ENCODE measurements around the gene TMCC2.

TMCC2 gene

DNA sequence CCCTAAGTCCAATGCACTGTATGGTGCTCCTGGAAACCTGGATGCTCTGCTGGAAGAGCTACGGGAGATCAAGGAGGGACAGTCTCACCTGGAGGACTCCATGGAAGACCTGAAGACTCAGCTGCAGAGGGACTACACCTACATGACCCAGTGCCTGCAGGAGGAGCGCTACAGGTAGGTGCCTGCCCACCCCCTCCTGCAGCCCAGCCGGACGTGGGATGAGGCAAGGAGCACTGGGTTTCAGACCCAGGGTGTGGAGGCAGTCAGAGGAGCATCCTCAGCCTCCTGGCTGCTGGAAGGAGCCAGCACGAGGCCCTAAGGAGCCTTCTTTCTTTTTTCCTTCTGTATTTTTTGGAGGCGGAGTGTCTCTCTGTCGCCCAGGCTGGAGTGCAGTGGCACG lies 42.0 kb downstream of the TMCC2 start:
- Histone ChIP-seq H3K4me3 (ENCODE audit: low read length) (no peak overlapping the region), H3K36me3 (ENCODE audit: control insufficient read depth, low read length) (no peaks in the 10 kb centered on the region), H3K27ac (ENCODE audit: low read depth, low read length) (no peak overlapping the region), H3K4me1 (ENCODE audit: control insufficient read depth, low read length) (peaks cover 26% of the 10 kb centered on the region), H4K20me1 (ENCODE audit: control insufficient read depth, insufficient read depth, low read depth, low read length) (no peaks in the 10 kb centered on the region), H3K27me3 (ENCODE audit: control insufficient read depth, low read length) (no peaks in the 10 kb centered on the region), H3K9me2 (replicated peaks; ENCODE audit: control insufficient read depth, low read length) (no peaks in the 10 kb centered on the region), H3K4me2 (ENCODE audit: low read length) (no peak overlapping the region), H3K79me2 (ENCODE audit: control insufficient read depth, low read length) (no peaks in the 10 kb centered on the region), H3K9me3 (ENCODE audit: control insufficient read depth, insufficient read depth, low read length) (no peaks in the 10 kb centered on the region), H3F3A (ENCODE audit: control insufficient read depth, insufficient read depth) (no peaks in the 10 kb centered on the region)
- TF ChIP-seq, protein P1, sequence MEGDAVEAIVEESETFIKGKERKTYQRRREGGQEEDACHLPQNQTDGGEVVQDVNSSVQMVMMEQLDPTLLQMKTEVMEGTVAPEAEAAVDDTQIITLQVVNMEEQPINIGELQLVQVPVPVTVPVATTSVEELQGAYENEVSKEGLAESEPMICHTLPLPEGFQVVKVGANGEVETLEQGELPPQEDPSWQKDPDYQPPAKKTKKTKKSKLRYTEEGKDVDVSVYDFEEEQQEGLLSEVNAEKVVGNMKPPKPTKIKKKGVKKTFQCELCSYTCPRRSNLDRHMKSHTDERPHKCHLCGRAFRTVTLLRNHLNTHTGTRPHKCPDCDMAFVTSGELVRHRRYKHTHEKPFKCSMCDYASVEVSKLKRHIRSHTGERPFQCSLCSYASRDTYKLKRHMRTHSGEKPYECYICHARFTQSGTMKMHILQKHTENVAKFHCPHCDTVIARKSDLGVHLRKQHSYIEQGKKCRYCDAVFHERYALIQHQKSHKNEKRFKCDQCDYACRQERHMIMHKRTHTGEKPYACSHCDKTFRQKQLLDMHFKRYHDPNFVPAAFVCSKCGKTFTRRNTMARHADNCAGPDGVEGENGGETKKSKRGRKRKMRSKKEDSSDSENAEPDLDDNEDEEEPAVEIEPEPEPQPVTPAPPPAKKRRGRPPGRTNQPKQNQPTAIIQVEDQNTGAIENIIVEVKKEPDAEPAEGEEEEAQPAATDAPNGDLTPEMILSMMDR (IDR thresholded peaks at IDR 0.05; ENCODE audit: low read depth, low read length, poor library complexity, severe bottlenecking), result no peak
- TF ChIP-seq EZH2phosphoT487 (IDR thresholded peaks at IDR 0.05; ENCODE audit: borderline replicate concordance, low read length), result no peak

DNA sequence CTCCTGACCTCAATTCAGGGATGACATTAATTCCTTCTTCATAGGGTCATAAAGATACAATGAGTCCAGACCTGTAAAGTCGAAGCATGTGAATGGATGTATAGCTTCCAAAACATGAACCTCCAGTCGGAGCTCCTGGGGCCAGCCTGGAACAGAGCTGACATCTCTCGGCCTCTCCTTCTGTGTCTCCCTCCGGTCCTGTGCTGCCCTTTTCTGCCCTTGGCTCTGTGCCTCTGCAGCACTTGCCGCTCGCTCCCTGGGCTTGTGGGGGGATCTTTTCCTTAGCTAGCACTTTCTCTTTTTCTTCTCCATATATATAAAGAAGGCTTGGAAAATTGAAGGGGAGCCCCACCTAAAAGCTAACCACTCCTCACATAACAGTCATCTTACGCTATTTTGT lies 42.5 kb downstream of the TMCC2 start:
- Histone ChIP-seq H3F3A (ENCODE audit: control insufficient read depth, insufficient read depth) (no peaks in the 10 kb centered on the region), H4K20me1 (ENCODE audit: control insufficient read depth, insufficient read depth, low read depth, low read length) (no peaks in the 10 kb centered on the region), H3K9me2 (replicated peaks; ENCODE audit: control insufficient read depth, low read length) (no peaks in the 10 kb centered on the region), H3K79me2 (ENCODE audit: control insufficient read depth, low read length) (no peaks in the 10 kb centered on the region), H3K27ac (ENCODE audit: low read depth, low read length) (no peak overlapping the region), H3K36me3 (ENCODE audit: control insufficient read depth, low read length) (no peaks in the 10 kb centered on the region), H3K4me1 (ENCODE audit: control insufficient read depth, low read length) (peaks cover 31% of the 10 kb centered on the region), H3K4me2 (ENCODE audit: low read length) (no peak overlapping the region), H3K9me3 (ENCODE audit: control insufficient read depth, insufficient read depth, low read length) (no peaks in the 10 kb centered on the region), H3K27me3 (ENCODE audit: control insufficient read depth, low read length) (no peaks in the 10 kb centered on the region), H3K4me3 (ENCODE audit: low read length) (no peak overlapping the region)
- TF ChIP-seq EZH2phosphoT487 (IDR thresholded peaks at IDR 0.05; ENCODE audit: borderline replicate concordance, low read length), result no peak
- TF ChIP-seq, protein P1 (IDR thresholded peaks at IDR 0.05; ENCODE audit: low read depth, low read length, poor library complexity, severe bottlenecking), result no peak

DNA sequence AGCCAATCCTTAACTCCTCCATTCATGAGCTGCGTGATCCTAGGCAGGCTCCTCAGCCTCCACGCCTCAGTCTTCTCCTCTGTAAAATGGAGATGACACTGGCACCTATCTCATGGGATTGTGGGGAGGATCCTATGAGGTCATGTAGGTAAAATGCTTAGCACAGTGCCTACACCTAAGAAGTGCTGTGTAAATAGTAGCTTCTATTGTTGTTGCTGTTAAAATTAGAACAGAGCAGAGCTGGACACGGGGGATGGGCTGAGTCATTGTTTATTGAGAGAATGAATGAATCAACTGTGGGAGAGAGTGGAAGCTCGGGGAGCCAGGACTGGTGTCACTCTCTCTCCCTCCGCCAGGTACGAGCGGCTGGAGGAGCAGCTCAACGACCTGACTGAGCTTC lies 43.0 kb downstream of the TMCC2 start:
- Histone ChIP-seq H3K9me2 (replicated peaks; ENCODE audit: control insufficient read depth, low read length) (no peaks in the 10 kb centered on the region), H3K4me1 (ENCODE audit: control insufficient read depth, low read length) (peaks cover 36% of the 10 kb centered on the region), H3K27me3 (ENCODE audit: control insufficient read depth, low read length) (no peaks in the 10 kb centered on the region), H3K79me2 (ENCODE audit: control insufficient read depth, low read length) (no peaks in the 10 kb centered on the region), H3F3A (ENCODE audit: control insufficient read depth, insufficient read depth) (no peaks in the 10 kb centered on the region), H3K36me3 (ENCODE audit: control insufficient read depth, low read length) (no peaks in the 10 kb centered on the region), H3K9me3 (ENCODE audit: control insufficient read depth, insufficient read depth, low read length) (no peaks in the 10 kb centered on the region), H3K4me2 (ENCODE audit: low read length) (no peak overlapping the region), H3K27ac (ENCODE audit: low read depth, low read length) (no peak overlapping the region), H3K4me3 (ENCODE audit: low read length) (no peak overlapping the region), H4K20me1 (ENCODE audit: control insufficient read depth, insufficient read depth, low read depth, low read length) (no peaks in the 10 kb centered on the region)
- TF ChIP-seq, protein P1 (IDR thresholded peaks at IDR 0.05; ENCODE audit: low read depth, low read length, poor library complexity, severe bottlenecking), result no peak
- no peak for TF ChIP-seq EZH2phosphoT487 (IDR thresholded peaks at IDR 0.05; ENCODE audit: borderline replicate concordance, low read length)

DNA sequence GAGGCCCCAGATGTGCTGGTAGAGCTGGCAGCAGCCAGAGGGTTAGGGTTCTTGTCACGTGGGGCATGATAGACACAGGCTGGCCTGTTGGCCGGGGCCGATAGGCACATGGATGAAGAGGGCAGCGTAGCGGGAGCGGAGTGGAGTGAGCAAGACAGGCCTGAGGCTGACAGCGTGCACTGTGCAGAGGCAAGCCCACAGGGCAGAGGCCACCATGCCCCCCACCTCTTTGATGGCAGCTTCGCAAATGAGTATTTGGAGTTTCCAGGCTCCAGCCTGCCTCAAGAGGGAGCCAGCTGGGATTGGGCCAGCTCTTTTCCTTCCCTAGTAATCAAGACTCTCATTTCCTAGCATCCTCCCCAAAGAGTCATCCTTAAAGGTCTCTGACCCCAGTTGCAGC lies 43.5 kb downstream of the TMCC2 start:
- Histone ChIP-seq H3K79me2 (ENCODE audit: control insufficient read depth, low read length) (no peaks in the 10 kb centered on the region), H3K9me2 (replicated peaks; ENCODE audit: control insufficient read depth, low read length) (no peaks in the 10 kb centered on the region), H3K4me3 (ENCODE audit: low read length) (no peak overlapping the region), H3F3A (ENCODE audit: control insufficient read depth, insufficient read depth) (no peaks in the 10 kb centered on the region), H3K9me3 (ENCODE audit: control insufficient read depth, insufficient read depth, low read length) (no peaks in the 10 kb centered on the region), H3K4me2 (ENCODE audit: low read length) (no peak overlapping the region), H3K4me1 (ENCODE audit: control insufficient read depth, low read length) (peaks cover 41% of the 10 kb centered on the region), H4K20me1 (ENCODE audit: control insufficient read depth, insufficient read depth, low read depth, low read length) (no peaks in the 10 kb centered on the region), H3K36me3 (ENCODE audit: control insufficient read depth, low read length) (no peaks in the 10 kb centered on the region), H3K27me3 (ENCODE audit: control insufficient read depth, low read length) (no peaks in the 10 kb centered on the region), H3K27ac (ENCODE audit: low read depth, low read length) (no peak overlapping the region)
- TF ChIP-seq EZH2phosphoT487 (IDR thresholded peaks at IDR 0.05; ENCODE audit: borderline replicate concordance, low read length), result no peak
- TF ChIP-seq, protein P1 (IDR thresholded peaks at IDR 0.05; ENCODE audit: low read depth, low read length, poor library complexity, severe bottlenecking), result no peak

Measured in DOHH2 (cell line).